Measurements from ENCODE around the gene HECTD2. TPM values are rescaled to one million over a fixed set of nuclear protein-coding genes. Genes with fewer than 3 reads are reported as not detected.

HECTD2 gene
- total RNA-seq, 1 experiment from 2014 or later: 20.9 TPM

DNA sequence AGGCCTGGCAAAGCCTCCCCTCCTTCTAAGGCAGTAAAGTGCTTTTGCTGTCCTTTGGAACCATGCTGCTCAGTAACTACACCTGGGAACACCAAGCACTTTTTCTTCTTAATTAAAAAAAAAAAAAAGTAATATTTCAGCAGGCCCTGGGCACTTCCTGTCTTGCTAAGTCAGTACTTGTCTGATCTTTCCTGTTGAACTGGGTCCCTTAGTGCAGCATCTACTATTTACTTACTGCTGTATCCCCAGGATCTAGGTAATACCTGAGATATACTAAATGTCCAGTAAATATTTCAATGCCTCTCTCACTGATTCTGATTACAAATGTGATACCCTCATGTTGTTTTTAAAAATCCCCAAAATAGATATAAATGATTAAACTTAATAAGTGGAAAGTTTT lies 145.3 kb downstream of the HECTD2 start:
- H3K4me1 ChIP-seq (ENCODE audit: insufficient read depth, low read length, poor library complexity, severe bottlenecking): peaks cover 3% of the 10 kb centered on the region
- TF ChIP-seq, protein P1, sequence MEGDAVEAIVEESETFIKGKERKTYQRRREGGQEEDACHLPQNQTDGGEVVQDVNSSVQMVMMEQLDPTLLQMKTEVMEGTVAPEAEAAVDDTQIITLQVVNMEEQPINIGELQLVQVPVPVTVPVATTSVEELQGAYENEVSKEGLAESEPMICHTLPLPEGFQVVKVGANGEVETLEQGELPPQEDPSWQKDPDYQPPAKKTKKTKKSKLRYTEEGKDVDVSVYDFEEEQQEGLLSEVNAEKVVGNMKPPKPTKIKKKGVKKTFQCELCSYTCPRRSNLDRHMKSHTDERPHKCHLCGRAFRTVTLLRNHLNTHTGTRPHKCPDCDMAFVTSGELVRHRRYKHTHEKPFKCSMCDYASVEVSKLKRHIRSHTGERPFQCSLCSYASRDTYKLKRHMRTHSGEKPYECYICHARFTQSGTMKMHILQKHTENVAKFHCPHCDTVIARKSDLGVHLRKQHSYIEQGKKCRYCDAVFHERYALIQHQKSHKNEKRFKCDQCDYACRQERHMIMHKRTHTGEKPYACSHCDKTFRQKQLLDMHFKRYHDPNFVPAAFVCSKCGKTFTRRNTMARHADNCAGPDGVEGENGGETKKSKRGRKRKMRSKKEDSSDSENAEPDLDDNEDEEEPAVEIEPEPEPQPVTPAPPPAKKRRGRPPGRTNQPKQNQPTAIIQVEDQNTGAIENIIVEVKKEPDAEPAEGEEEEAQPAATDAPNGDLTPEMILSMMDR (conservative IDR thresholded peaks at IDR 0.05; ENCODE audit: low read depth, low read length): no peak
- TF ChIP-seq EZH2 (IDR thresholded peaks at IDR 0.05; ENCODE audit: borderline replicate concordance, low read depth, low read length, poor library complexity, severe bottlenecking): no peak
- no peaks in the 10 kb centered on the region for H3K27me3 ChIP-seq (replicated peaks; ENCODE audit: insufficient read depth, low read depth, low read length, poor library complexity)
- no TSS peak for BruUV-seq (replicated peaks)
- no peak overlapping the region for H3K27ac ChIP-seq (ENCODE audit: low read depth, low read length, poor library complexity, severe bottlenecking)
- intact Hi-C loops (cut with micrococcal nuclease; ENCODE audit: unreplicated experiment): no loop called here
- no peaks in the 10 kb centered on the region for H3K9me3 ChIP-seq (ENCODE audit: low read depth, low read length, poor library complexity, severe bottlenecking)
- H3K36me3 ChIP-seq (ENCODE audit: insufficient read depth, low read length, poor library complexity, severe bottlenecking): no peaks in the 10 kb centered on the region
- CTCF ChIA-PET: no interaction called here
- POLR2A ChIA-PET (ENCODE audit: low non-redundant PET): no interaction called here
- DNase-seq (ENCODE audit: low spot score): no peak
- H3K4me3 ChIP-seq (ENCODE audit: low read depth, low read length, poor library complexity, severe bottlenecking): no peak overlapping the region

- CTCF ChIA-PET: no interaction called here
- intact Hi-C loops (cut with micrococcal nuclease; ENCODE audit: unreplicated experiment): no loop called here
- DNase-seq (ENCODE audit: low spot score): no peak
Observed at GRCh38 chr10:91556691-91557566, 146.8 kb downstream of the HECTD2 start.

GRCh38 chr10:91557651-91558111 lies 147.5 kb downstream of the HECTD2 start:
- ChIA-PET CTCF (no interaction called here), POLR2A (ENCODE audit: low non-redundant PET) (no interaction called here)
- Histone ChIP-seq H3K27me3 (replicated peaks; ENCODE audit: insufficient read depth, low read depth, low read length, poor library complexity) (no peaks in the 10 kb centered on the region), H3K9me3 (ENCODE audit: low read depth, low read length, poor library complexity, severe bottlenecking) (no peaks in the 10 kb centered on the region), H3K4me1 (ENCODE audit: insufficient read depth, low read length, poor library complexity, severe bottlenecking) (no peaks in the 10 kb centered on the region), H3K4me3 (ENCODE audit: low read depth, low read length, poor library complexity, severe bottlenecking) (no peak overlapping the region), H3K27ac (ENCODE audit: low read depth, low read length, poor library complexity, severe bottlenecking) (no peak overlapping the region), H3K36me3 (ENCODE audit: insufficient read depth, low read length, poor library complexity, severe bottlenecking) (no peaks in the 10 kb centered on the region)
- intact Hi-C loops (cut with micrococcal nuclease; ENCODE audit: unreplicated experiment): no loop called here
- TF ChIP-seq, protein P1 (conservative IDR thresholded peaks at IDR 0.05; ENCODE audit: low read depth, low read length): no peak
- TF ChIP-seq EZH2 (IDR thresholded peaks at IDR 0.05; ENCODE audit: borderline replicate concordance, low read depth, low read length, poor library complexity, severe bottlenecking): no peak
- no TSS peak for BruUV-seq (replicated peaks)
- DNase-seq (ENCODE audit: low spot score): no peak

More at GRCh38 chr10:91556691-91557566, 146.8 kb downstream of the HECTD2 start:
- H3K36me3 ChIP-seq (ENCODE audit: insufficient read depth, low read length, poor library complexity, severe bottlenecking): no peaks in the 10 kb centered on the region
- peaks cover 3% of the 10 kb centered on the region for H3K4me1 ChIP-seq (ENCODE audit: insufficient read depth, low read length, poor library complexity, severe bottlenecking)
- no TSS peak for BruUV-seq (replicated peaks)
- no peaks in the 10 kb centered on the region for H3K27me3 ChIP-seq (replicated peaks; ENCODE audit: insufficient read depth, low read depth, low read length, poor library complexity)
- no peaks in the 10 kb centered on the region for H3K9me3 ChIP-seq (ENCODE audit: low read depth, low read length, poor library complexity, severe bottlenecking)
- TF ChIP-seq EZH2 (IDR thresholded peaks at IDR 0.05; ENCODE audit: borderline replicate concordance, low read depth, low read length, poor library complexity, severe bottlenecking): no peak
- TF ChIP-seq, protein P1 (conservative IDR thresholded peaks at IDR 0.05; ENCODE audit: low read depth, low read length): no peak
- H3K27ac ChIP-seq (ENCODE audit: low read depth, low read length, poor library complexity, severe bottlenecking): no peak overlapping the region
- H3K4me3 ChIP-seq (ENCODE audit: low read depth, low read length, poor library complexity, severe bottlenecking): no peak overlapping the region
- POLR2A ChIA-PET (ENCODE audit: low non-redundant PET): no interaction called here

Measured in A673 (cell line).